Small intestine (tissue), 7 donors: Measurements from ENCODE around the gene SCN9A. TPM values are rescaled to one million over a fixed set of nuclear protein-coding genes. Genes with fewer than 3 reads are reported as not detected.

Experiments
- DNase-seq, 2 donors: peaks; one replicate each; pipeline versions ENCODE4 v3.0.0 to v3.0.0-alpha.2; 2013
- FAIRE-seq: peaks from 2 replicates; lab custom pipeline; 2012; peaks lifted over from hg19 to GRCh38; lab: Jason Lieb, UNC
- H3K27ac ChIP-seq, 3 donors: one replicate each; pipeline ENCODE4 v1.5.1; 2013; ENCODE audit warnings: low read length in 2 of 3, mild to moderate bottlenecking in 2 of 3, control low read depth in 1 of 3, inconsistent platforms in 1 of 3, low read depth in 1 of 3, moderate library complexity in 1 of 3
- H3K27me3 ChIP-seq, 3 donors: one replicate each; pipeline ENCODE4 v1.6.1; 2013; ENCODE audit warnings: low read length in 3 of 3, inconsistent platforms in 1 of 3; ENCODE audit not compliant: control insufficient read depth in 3 of 3, insufficient read depth in 3 of 3
- H3K36me3 ChIP-seq, 3 donors: one replicate each; pipeline ENCODE4 v1.6.1; 2013; ENCODE audit warnings: low read length in 3 of 3, inconsistent platforms in 1 of 3, low read depth in 1 of 3, mild to moderate bottlenecking in 1 of 3, moderate library complexity in 1 of 3; ENCODE audit not compliant: control insufficient read depth in 3 of 3, insufficient read depth in 2 of 3
- H3K4me1 ChIP-seq, 3 donors: one replicate each; pipeline ENCODE4 v1.6.1; 2013; ENCODE audit warnings: low read length in 2 of 3, inconsistent platforms in 1 of 3, low read depth in 1 of 3, mild to moderate bottlenecking in 1 of 3, moderate library complexity in 1 of 3; ENCODE audit not compliant: control insufficient read depth in 3 of 3, insufficient read depth in 2 of 3
- H3K4me3 ChIP-seq, 3 donors: one replicate each; pipeline ENCODE4 v1.5.1; 2013; ENCODE audit warnings: low read length in 3 of 3, control low read depth in 1 of 3, inconsistent platforms in 1 of 3, low read depth in 1 of 3, mild to moderate bottlenecking in 1 of 3, moderate library complexity in 1 of 3
- H3K9me3 ChIP-seq, 2 donors: one replicate each; pipeline ENCODE4 v1.6.1; 2013; ENCODE audit warnings: low read depth in 1 of 2, low read length in 1 of 2; ENCODE audit not compliant: control insufficient read depth in 2 of 2, insufficient read depth in 1 of 2
- WGBS, 3 donors: extraction: QIAGEN DNeasy Blood & Tissue Kit; methylation state at CpG; one replicate each; pipeline ENCODE4 v1.1.7; 2013; 5-methylcytosine and 5-hydroxymethylcytosine counted together
- polyA plus RNA-seq, 4 donors: library from polyadenylated mRNA; stranded (reverse) in 3 of 4; unstranded in 1 of 4; fragments of 200-250 nt in 3 of 4; fragments of 120-200 nt in 1 of 4; gene quantifications; one replicate each; pipeline versions ENCODE4 v1.2.1 to v1.2.3, GENCODE V29; 2013
- donor health status: healthy with polysubstance abuse.
- donor health status: control.
- donor health status: control.
- donor health status: Bipolar disorder and iron deficiency.
- donor health status: healthy.

Gene SCN9A
- polyA plus RNA-seq, 4 donors = 0.27 to 2.1 (median 1.7) TPM; not detected in 1

GRCh38 chr2:166373105-166373504, 2.6 kb downstream of the SCN9A start:
- FAIRE-seq = no peak
- no peak overlapping the region for H3K27ac ChIP-seq
- 37 to 45% (median 42%) methylated on average over 2 of the region's 2 CpGs for WGBS, 3 donors
- H3K4me3 ChIP-seq = no peak overlapping the region
- H3K4me1 ChIP-seq = no peaks in the 10 kb centered on the region
- no peaks in the 10 kb centered on the region for H3K9me3 ChIP-seq
- H3K27me3 ChIP-seq = peaks cover 0 to 13% (median 0%) of the 10 kb centered on the region in 3 donors
- no peak for DNase-seq
- H3K36me3 ChIP-seq = no peaks in the 10 kb centered on the region

DNA sequence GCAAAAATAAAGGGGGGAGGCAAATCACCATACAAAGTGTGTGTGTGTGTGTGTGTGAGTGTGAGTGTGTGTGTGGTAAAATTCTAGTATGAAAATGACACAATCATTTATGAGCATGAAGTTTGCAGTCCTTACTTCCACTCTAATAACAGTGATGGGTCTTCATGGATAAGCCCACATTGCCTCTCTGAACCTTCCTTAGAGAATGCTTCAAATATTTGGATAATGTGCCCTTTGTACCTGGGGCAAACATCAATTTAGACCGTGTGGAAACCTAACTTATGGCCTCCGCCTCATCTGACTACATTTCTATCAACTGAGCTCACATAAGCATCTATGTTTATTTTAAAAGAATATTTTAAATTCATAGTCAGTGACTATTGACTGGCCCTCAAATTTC, 3.7 kb downstream of the SCN9A start:
- FAIRE-seq (no peak), DNase-seq (no peak)
- Histone ChIP-seq H3K4me1 (no peaks in the 10 kb centered on the region), H3K27ac (no peak overlapping the region), H3K9me3 (no peaks in the 10 kb centered on the region), H3K27me3 (peaks cover 0 to 13% (median 0%) of the 10 kb centered on the region in 3 donors), H3K36me3 (no peaks in the 10 kb centered on the region), H3K4me3 (no peak overlapping the region)
- 42 to 58% (median 53%) methylated on average over 2 of the region's 2 CpGs for WGBS, 3 donors

- no peaks in the 10 kb centered on the region for H3K9me3 ChIP-seq
- FAIRE-seq (no peak), DNase-seq (no peak)
- no peaks in the 10 kb centered on the region for H3K4me1 ChIP-seq
- no peaks in the 10 kb centered on the region for H3K36me3 ChIP-seq
- no peaks in the 10 kb centered on the region for H3K27me3 ChIP-seq
- 59 to 77% (median 69%) methylated on average over 6 of the region's 6 CpGs for WGBS, 3 donors
- H3K27ac ChIP-seq = no peak overlapping the region
- H3K4me3 ChIP-seq = no peak overlapping the region
Observed at GRCh38 chr2:166365803-166366420, 9.8 kb downstream of the SCN9A start.

DNA sequence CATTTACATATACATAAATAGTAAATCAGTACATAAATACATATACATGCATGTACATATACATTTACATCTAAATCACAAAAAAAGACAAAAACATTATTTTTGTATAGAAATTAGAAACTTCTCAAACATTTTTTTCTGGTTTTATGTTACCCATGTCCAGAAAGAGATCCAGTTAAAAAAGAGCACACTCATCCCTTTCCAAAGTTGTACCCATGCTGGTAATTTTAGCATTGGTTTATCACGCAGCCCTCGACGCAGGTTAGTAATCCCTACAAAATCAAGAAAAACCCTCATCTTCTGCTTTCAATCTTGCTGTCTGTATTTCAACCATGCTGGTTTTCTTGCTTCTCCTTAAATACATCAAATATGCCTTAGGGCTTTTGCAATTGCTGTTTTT, 10.5 kb downstream of the SCN9A start:
- DNase-seq (no peak), FAIRE-seq (no peak)
- Histone ChIP-seq H3K4me3 (no peak overlapping the region), H3K36me3 (no peaks in the 10 kb centered on the region), H3K9me3 (no peaks in the 10 kb centered on the region), H3K27ac (no peak overlapping the region), H3K4me1 (no peaks in the 10 kb centered on the region), H3K27me3 (no peaks in the 10 kb centered on the region)
- 89 to 98% (median 91%) methylated on average over 3 of the region's 3 CpGs for WGBS, 3 donors

DNA sequence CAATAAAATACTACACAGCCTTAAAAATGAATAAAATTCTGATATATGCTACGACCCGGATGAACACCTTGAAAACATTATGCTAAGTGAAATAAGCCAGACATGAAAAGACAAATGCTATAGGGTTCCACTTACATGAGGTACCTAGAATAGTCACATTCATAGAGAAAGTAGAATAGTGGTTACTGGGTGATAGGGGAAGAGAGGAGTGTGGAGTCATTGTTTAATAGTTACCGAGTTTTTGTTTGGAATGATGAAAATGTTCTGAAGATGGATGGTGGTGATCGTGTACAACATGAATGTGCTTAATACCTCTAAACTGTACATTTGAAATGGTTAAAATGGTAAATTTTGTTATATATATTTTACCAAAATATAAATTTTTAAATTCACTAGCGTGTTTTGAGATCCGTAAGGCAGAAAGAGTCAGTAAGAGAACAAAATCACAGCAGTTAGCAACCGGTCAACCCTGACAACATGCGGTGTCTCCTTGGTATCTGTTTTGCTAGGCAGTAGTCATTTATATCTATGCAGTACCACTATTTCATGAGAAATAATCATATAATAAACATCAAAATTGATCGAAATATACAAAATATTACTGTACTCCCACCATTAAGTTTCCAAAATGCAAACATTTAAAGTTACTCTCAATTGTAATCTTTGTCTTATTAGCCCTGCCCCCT, 11.1 kb downstream of the SCN9A start:
- Histone ChIP-seq H3K27ac (no peak overlapping the region), H3K9me3 (no peaks in the 10 kb centered on the region), H3K27me3 (no peaks in the 10 kb centered on the region), H3K36me3 (no peaks in the 10 kb centered on the region), H3K4me3 (no peak overlapping the region), H3K4me1 (no peaks in the 10 kb centered on the region)
- FAIRE-seq (no peak), DNase-seq (no peak)
- 89 to 94% (median 91%) methylated on average over 9 of the region's 9 CpGs for WGBS, 3 donors

GRCh38 chr2:166361351-166362153, 14.2 kb downstream of the SCN9A start:
- Histone ChIP-seq H3K4me1 (no peaks in the 10 kb centered on the region), H3K27me3 (no peaks in the 10 kb centered on the region), H3K9me3 (no peaks in the 10 kb centered on the region), H3K4me3 (no peak overlapping the region), H3K36me3 (no peaks in the 10 kb centered on the region), H3K27ac (no peak overlapping the region)
- peak; percentile 36 to 45 for DNase-seq
- WGBS, 3 donors = 59 to 68% (median 66%) methylated on average over 3 of the region's 3 CpGs
- FAIRE-seq = no peak

DNA sequence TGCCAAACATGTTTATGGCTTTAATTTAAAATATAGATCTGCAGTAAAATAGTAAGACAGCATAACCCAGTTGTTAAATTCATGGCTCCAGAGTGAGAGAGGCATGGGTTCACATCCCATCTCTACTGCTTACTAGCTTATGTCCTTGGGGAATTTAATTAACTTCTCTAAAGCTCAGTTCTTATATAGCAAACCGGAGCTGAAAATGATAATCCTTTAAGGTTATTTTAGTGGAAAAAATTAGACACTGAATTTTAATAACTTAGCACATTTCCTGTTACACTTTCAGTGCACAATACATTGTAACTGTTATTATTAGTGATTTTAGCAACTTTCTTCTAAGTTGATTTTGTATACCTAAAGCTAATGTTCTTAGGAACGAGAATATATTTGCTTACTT, 14.8 kb downstream of the SCN9A start:
- no peaks in the 10 kb centered on the region for H3K9me3 ChIP-seq
- DNase-seq = no peak
- WGBS, 3 donors = 46 to 54% (median 48%) methylated on average over 2 of the region's 2 CpGs
- no peaks in the 10 kb centered on the region for H3K36me3 ChIP-seq
- no peak for FAIRE-seq
- H3K4me1 ChIP-seq = no peaks in the 10 kb centered on the region
- no peaks in the 10 kb centered on the region for H3K27me3 ChIP-seq
- no peak overlapping the region for H3K4me3 ChIP-seq
- no peak overlapping the region for H3K27ac ChIP-seq

- Histone ChIP-seq H3K4me3 (no peak overlapping the region), H3K27me3 (no peaks in the 10 kb centered on the region), H3K27ac (no peak overlapping the region), H3K9me3 (no peaks in the 10 kb centered on the region), H3K36me3 (no peaks in the 10 kb centered on the region), H3K4me1 (no peaks in the 10 kb centered on the region)
- FAIRE-seq (no peak), DNase-seq (no peak)
Observed at GRCh38 chr2:166360426-166360825, 15.3 kb downstream of the SCN9A start.
